GM18907 (cell line): ENCODE results near the gene PTPN1.

Experiments used
- ATAC-seq: cut with Tn5 transposase; IDR thresholded peaks from one replicate; pipeline ENCODE4 v1.9.1; 2021; ENCODE audit warnings: mild to moderate bottlenecking, moderate library complexity; ENCODE audit not compliant: unreplicated experiment

PTPN1 gene

DNA sequence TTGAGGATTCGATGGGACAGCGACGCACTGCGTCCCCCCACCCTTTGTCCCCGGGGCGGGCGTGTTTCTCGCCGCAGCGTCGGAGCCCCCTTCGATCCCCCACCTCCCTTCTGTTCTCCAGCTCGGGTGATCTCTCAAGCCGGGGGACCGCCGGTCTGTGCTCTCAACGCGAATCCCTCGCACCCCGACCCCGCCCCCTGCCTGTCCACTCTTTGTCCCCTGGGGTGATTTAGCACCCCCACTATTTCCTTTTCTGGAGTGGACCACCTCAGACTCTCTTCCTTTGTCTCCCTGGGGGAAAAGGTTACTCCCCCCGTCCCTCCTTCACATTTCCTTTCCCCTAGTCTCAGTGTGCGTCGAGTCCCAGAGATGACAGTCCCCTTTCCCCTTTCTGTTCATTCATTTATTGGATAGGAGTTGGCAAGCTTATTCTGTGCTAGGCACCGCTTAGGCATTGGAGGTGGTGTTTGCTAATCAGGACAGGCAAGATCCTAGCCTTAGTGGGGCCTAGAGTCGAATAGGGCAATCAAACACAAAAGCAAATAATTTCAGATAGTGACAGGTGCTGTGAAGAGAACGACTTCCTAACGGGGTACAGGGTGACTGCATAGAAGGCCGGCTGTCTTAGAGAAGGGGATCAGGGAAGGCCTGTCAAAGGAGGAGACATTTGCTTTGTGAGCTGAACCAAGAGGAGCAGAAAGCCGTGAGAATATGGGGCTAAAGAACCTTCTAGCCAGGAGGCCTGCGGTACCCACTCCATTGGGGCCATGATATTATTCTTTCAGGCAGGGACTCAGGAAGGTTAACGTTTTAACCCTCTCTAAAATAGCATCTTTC, 741 bp downstream of the PTPN1 start:
- ATAC-seq, result peak; percentile 8

DNA sequence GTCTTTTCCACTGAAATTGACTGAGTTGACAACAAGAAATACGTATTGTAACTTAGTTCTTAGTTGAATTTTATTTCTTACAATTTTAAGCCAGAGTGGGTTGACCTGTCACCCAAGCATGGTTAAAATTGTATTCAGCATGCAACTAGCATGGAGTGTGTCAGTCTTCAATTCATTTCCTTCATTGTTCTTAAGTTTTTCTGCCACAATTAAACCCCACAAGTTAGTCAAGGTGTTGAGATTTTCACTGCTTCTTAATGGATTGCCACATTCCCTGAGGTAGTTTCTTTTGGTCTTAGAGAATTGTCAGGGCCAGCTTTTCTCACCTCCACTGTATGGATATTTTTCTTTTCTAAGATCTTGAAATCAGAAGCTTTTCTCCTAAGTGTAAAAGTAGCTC, 2.1 kb downstream of the PTPN1 start:
- no peak for ATAC-seq

DNA sequence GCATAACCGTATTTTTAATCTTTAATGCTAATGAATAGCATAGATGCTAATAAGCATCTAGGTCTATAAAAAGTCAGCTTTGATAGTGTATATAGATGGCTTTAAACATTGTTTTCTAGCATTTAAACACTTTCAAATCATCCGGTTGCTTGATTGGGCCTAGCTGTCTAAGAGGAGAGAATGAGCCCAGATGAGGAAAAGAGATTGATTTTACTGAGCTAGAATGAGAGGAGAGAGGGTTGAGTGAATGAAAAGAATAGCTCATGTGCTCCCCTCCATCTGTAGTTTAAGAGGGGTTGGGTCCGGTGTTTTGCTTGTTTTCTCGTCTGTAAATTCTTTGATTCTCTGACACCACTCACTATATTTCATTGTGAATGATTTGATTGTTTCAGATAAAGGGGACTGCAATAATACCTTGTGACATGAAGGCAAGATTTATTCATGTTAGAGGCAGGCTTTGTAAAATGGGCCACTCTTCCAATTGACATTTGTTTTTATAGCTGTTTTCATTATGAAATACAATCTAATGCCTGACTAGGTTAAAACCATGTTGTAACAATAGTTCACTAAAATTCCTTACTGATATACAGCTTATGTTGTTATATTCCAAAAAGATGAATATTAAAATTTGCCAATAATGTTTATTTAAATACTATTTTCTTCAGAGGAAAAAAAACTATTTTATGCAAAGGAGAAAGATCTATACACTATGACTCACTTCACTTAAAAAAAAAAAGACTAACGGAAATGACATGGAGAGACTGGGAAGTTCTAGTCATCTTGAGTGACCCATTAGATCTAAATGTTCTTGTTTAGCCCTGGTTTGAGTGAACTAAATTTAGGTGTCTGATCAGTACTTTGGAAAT, 3.2 kb downstream of the PTPN1 start:
- ATAC-seq, result no peak

- no peak for ATAC-seq
Observed at GRCh38 chr20:50514035-50514337, 3.8 kb downstream of the PTPN1 start.

DNA sequence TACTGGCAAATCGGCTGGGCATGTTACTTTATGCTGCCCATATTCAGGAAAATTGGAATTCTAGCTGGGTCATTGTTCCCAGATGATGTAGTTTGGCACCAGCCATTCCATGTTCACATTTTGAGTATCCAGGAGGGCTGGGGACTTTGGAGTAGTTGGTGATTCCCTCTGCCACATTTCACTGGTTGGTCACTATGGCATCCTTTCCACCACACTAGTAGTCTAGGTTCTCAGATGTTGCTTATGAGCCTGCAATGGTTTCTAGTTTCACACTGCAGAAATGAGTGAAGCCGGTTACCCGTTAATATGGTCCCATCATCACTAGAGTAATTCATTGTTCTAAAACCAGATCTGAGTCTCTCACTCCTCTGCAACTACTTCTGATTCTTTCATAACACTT, 4.6 kb downstream of the PTPN1 start:
- ATAC-seq, result peak; percentile 21

- no peak for ATAC-seq
Observed at GRCh38 chr20:50515471-50516106, 5.4 kb downstream of the PTPN1 start.

- ATAC-seq, result peak; percentile 48
Observed at GRCh38 chr20:50516180-50516934, 6.2 kb downstream of the PTPN1 start.

GRCh38 chr20:50516935-50517816, 7.0 kb downstream of the PTPN1 start:
- ATAC-seq, result no peak

DNA sequence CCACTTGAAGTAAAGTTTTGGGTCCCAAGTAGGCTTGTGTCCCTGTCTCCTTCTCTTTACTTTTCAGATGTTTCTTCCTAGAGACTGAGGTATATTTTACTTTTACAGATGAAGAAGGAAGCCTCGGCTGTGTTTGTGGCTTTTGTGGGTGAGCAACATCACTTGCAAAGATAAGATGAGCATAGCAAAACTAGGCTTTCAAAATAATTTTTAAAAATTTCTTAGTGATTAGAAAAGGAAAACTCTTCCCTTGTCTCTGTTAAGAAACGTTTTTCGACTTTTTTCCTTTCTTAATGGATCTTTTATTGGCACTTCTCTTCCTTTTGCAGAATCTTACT, 7.6 kb downstream of the PTPN1 start:
- no peak for ATAC-seq

DNA sequence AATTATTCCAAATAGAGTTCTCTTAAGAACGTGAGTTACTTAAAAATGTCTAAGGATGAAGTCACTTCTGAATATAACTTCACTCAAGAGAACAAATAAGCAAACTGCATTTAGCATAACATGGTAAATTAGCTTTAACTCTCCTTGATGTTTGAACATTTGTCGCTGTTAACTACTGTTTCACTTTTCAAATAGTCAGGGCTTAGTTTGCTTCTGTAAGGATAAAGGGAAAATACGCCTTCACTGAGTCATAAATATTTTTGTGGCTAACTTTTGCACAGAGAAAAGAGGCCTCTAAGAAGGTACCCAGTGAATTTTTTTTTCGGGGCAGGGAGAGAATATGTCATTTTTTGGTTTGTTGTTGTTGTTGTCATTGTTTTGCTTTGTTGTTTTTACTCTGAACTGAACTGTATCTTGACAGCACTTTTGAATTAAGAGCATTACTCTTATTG, 8.1 kb downstream of the PTPN1 start:
- no peak for ATAC-seq

GRCh38 chr20:50519036-50519762, 9.0 kb downstream of the PTPN1 start:
- ATAC-seq, result no peak

DNA sequence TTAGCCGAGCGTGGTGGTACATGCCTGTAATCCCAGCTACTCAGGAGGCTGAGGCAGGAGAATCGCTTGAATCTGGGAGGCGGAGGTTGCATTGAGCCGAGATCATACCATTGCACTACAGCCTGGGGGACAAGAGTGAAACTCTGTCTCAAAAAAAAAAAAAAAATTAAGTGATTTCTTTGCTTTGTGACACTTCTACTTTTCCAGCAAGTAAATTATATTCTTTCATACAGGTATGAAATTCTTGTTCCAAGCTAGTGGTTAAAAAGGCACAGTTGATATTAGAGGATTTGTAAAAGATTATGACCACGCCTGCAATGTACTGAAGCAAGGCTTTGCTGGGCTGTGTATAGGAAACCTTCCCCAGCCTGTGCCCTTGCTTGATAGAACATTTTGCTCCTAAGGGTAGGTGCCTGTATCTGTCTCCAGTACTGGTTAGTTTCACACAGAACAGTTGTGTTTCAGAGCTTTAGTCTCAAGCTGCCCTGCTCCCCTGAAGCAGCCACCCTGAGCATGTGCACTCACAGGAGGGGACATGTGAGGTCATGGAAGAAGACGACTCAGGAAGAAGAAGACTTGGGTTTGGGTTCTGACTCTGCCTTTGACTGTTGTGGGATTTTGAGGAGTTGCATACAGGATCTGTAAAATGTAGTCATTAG, 10.2 kb downstream of the PTPN1 start:
- ATAC-seq, result no peak

DNA sequence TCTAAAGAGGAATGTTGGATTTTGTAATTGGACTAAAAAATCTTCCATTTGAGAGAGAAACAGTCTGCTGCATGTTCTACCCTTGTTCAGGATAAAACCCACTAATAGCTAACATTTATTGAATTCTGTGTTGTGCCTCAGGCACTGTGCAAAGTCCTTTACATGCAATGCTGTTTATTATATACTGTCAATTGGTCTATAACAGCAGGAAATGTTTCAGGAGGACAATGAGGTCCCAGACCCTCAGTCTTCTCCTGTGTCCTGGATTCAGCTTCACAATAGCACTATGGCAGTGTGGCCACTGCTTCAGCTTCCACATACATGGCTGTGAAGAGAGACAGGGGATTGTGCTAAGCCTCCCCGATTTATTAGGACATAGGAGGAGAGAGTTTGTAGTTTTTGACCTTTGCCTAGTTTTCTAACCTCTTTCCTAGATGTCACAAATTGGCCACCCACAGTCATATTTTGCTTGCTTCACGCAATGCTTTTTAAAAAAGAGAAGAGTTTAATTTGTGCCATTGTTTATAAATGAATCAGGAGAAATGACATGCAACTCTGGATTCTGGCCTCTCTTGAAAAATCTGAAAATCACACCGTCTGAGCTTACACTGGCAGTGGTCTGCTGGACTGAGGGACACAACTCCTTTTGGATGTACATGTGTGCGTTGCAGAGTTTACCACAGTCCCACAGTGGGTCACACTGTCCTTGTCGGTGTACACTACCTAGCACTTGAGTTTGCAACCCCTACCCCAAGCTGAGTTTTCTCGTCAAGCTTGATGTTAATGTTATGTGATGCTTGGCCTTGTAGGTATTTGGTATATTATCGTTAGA, 11.3 kb downstream of the PTPN1 start:
- no peak for ATAC-seq

- no peak for ATAC-seq
Observed at GRCh38 chr20:50522053-50522674, 12.0 kb downstream of the PTPN1 start.

DNA sequence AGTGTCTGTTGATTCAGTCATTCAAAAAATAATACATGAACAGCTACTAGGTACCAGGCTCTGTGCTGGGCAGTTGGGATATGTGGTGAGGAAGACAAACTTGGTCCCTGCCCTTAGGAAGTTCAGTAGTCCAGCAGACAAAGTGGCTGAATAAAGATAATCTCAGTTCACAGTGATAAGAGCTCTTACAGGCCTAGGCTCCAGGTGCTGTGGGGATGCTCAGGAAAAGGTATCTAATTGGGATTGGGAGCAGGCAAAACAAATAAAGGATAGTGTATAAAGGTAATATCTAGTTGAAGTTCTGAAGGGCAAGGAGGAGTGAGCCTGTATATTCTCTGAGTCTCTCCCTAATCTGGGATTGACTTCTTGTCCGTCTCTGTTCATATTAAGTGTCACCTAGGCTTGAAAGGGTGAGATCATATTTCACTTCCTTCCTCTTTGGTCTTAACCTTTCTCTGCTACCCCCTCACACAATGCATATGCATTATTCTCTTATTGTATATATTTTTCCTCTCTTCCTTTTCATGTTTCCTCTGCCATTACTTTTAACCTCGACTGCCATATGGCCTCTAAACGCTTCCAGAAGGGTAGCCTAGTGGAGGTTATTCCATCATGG, 13.5 kb downstream of the PTPN1 start:
- ATAC-seq, result no peak

GRCh38 chr20:50525681-50526080, 15.5 kb downstream of the PTPN1 start:
- ATAC-seq, result no peak

- ATAC-seq, result no peak
Observed at GRCh38 chr20:50526403-50526989, 16.3 kb downstream of the PTPN1 start.
